AG04449 (cell line): ENCODE measurements around the gene KLHDC9.
"Not testable (repeated sequence)": the region's sequence is repeated elsewhere in the genome, so short reads cannot be mapped to it uniquely, and the experiment has no call there.

Source experiments
- CTCF ChIA-PET: fragments of 350-600 bp; formaldehyde crosslinking; extraction: SDS; loops from one replicate; lab custom pipeline; 2021; ENCODE audit warnings: antibody characterized with exemption; lab: Yijun Ruan, JAX
- POLR2A ChIA-PET: fragments of 400-600, 350-600 bp; formaldehyde crosslinking; extraction: SDS; loops from one replicate; lab custom pipeline; 2020; ENCODE audit warnings: antibody characterized with exemption, inconsistent platforms; lab: Yijun Ruan, JAX
- DNase-seq: peaks from one replicate; pipeline ENCODE4 v3.0.0-alpha.2; 2010; ENCODE audit warnings: low read depth, low spot score
- H3K4me3 ChIP-seq: 2 replicates; pipeline ENCODE4 v1.5.1; 2011; ENCODE audit warnings: low read depth, mild to moderate bottlenecking, control low read depth, low read length
- TF ChIP-seq, protein P1 (sequence below): IDR thresholded peaks from one replicate; pipeline ENCODE4 v1.5.1; 2011; ENCODE audit warnings: mild to moderate bottlenecking, moderate library complexity, low read length, control low read depth, inconsistent platforms; ENCODE audit not compliant: insufficient read depth; ENCODE audit errors: missing control alignments

KLHDC9 gene

DNA sequence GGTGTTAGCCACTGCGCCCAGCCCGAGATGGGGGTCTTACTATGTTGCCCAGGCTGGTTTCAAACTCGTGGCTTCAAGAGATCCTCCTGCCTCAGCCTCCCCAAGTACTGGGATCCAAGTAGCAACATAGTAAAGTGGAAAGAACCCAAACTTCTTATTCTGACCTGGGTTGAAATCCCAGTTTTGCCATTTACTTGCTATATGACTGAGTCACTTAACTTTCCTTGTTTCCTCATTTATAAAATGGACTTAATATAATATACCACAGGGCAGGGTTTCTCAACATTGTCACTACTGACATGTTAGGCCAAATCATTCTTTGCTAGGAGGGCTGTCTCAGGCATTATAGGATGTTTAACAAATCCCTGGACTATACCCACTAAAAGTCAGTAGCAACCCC is 13.0 kb downstream of the KLHDC9 start:
- TF ChIP-seq, protein P1, sequence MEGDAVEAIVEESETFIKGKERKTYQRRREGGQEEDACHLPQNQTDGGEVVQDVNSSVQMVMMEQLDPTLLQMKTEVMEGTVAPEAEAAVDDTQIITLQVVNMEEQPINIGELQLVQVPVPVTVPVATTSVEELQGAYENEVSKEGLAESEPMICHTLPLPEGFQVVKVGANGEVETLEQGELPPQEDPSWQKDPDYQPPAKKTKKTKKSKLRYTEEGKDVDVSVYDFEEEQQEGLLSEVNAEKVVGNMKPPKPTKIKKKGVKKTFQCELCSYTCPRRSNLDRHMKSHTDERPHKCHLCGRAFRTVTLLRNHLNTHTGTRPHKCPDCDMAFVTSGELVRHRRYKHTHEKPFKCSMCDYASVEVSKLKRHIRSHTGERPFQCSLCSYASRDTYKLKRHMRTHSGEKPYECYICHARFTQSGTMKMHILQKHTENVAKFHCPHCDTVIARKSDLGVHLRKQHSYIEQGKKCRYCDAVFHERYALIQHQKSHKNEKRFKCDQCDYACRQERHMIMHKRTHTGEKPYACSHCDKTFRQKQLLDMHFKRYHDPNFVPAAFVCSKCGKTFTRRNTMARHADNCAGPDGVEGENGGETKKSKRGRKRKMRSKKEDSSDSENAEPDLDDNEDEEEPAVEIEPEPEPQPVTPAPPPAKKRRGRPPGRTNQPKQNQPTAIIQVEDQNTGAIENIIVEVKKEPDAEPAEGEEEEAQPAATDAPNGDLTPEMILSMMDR, result no peak
- DNase-seq, result no peak
- H3K4me3 ChIP-seq, result no peak overlapping the region
- ChIA-PET CTCF (interaction anchor here (1.0 kb wide), 1 partner anchor 69 kb away, joined by 3 read pairs; no protein-coding TSS in a partner anchor), POLR2A (interaction anchor here (0.6 kb wide), 1 partner anchor 207 kb away, joined by 7 read pairs; no protein-coding TSS in a partner anchor)

DNA sequence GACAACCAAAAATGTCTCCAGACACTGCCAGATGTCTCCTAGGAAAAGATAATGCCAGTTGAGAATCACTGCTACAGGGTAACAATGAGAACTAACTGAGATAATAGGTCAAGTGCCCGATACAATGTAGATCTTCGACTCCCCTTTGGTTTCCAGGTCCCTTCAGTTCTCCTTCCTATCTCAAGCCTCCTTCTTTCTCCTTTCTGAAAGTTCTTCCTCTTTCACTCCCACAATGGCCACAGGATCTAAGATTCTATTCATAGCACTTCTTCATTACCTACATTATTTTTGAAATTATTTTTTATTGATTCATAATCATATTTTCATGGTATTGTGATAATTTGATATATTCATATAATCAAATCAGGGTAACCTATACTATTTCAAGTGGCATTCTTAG is 13.4 kb downstream of the KLHDC9 start:
- CTCF ChIA-PET, result interaction anchor here (0.7 to 6.8 kb wide), 5 partner anchors 10 to 80 kb away, joined by 3 to 57 read pairs (median 4); partner anchors contain the start of gene KLHDC9
- no peak for DNase-seq
- POLR2A ChIA-PET, result interaction anchor here (0.6 kb wide), 1 partner anchor 207 kb away, joined by 7 read pairs; no protein-coding TSS in a partner anchor
- H3K4me3 ChIP-seq, result no peak overlapping the region
- TF ChIP-seq, protein P1, result no peak

DNA sequence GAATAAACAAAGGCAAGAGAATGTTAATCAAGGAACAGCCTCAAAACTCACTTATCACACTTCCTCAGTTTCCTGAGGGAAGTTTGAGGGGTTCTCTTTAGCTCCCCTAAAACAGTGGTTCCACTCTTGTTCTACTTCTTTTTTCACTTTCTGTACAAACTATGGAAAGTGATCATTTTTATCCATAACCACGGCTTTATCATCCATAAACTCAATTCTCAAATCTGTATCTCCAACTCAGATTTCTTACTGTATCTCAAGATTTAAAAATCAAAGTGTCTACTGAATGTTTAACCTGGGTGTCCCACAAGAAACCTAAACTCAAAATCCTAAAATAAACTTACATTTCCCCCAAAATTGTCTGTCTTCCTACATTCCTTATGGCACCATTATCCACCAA is 15.8 kb downstream of the KLHDC9 start:
- ChIA-PET CTCF (interaction anchor here (6.8 kb wide), 1 partner anchor 17 kb away, joined by 57 read pairs; the partner anchor contains the start of gene KLHDC9), POLR2A (no interaction called here)
- H3K4me3 ChIP-seq, result no peak overlapping the region
- TF ChIP-seq, protein P1, result no peak
- no peak for DNase-seq

DNA sequence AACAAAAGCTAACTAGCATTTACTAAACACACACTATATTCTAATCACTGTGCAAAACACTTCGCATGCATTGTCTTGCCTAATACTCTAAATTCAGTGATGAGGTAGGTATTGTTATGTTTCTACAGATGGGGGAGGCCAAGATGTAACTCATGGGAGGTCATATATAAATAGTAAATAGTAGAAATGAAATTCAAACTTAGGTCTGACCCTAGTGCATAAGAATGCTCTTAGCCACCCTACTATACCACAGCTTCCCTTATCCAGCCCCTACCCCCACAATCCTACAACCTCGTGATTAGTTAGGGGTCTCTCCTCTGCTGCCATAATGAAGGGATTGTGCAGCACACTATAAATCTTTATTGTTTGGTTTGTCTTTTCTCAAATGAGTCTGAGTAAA is 16.4 kb downstream of the KLHDC9 start:
- ChIA-PET CTCF (interaction anchor here (2.2 to 6.8 kb wide), 2 partner anchors 14 to 18 kb away, joined by 6 to 57 read pairs; partner anchors contain the start of gene KLHDC9), POLR2A (interaction anchor here (0.6 kb wide), 1 partner anchor 18 kb away, joined by 3 read pairs; the partner anchor contains the start of gene DEDD)
- no peak for DNase-seq

DNA sequence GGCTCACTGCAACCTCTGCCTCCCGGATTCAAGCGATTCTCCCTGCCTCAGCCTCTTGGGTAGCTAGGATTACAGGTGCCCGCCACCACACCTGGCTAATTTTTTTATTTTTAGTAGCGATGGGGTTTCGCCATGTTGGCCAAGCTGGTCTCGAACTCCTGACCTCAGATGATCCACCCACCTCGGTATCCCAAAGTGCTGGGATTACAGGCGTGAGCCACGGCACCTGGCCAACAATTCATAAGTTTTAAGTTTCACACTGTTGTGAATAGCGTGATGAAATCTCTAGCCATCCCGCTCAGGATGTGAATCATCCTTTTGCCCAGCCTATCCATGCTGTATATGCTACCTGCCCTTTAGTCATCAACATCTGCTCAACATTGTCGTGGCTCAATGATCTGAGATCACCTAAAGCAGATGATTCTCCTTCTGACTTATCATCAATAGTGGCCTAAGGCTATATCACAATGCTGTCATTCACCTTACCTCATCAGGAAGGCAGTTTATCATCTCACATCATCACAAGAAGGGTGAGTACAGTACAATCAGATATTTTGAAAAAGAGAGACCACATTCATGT is 17.1 kb downstream of the KLHDC9 start:
- no peak for DNase-seq
- POLR2A ChIA-PET, result interaction anchor here (0.6 kb wide), 1 partner anchor 17 kb away, joined by 3 read pairs; the partner anchor contains the start of gene DEDD
- TF ChIP-seq, protein P1, result no peak
- CTCF ChIA-PET, result interaction anchor here (2.2 to 6.8 kb wide), 2 partner anchors 14 to 18 kb away, joined by 6 to 57 read pairs; partner anchors contain the start of gene KLHDC9
- no peak overlapping the region for H3K4me3 ChIP-seq

More for the DNA sequence above, 16.4 kb downstream of the KLHDC9 start:
- TF ChIP-seq, protein P1, result no peak
- H3K4me3 ChIP-seq, result no peak overlapping the region

DNA sequence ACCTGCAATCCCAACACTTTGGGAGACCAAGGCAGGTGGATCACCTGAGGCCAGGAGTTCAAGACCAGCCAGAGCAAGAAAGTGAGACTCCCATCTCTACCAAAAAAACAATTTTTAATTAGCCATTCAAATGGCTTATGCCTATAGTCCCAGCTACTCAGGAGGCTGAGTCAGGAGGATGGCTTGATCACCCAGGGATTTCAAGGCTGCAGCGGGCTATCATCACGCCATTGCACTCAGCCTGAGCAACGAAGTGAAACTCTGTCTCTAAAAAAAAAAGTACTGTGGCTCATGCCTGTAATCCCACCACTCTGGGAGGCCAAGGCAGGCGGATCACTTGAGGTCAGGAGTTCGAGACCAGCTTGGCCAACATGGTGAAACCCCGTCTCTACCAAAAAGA is 17.8 kb downstream of the KLHDC9 start:
- CTCF ChIA-PET, result interaction anchor here (1.1 to 6.8 kb wide), 5 partner anchors 10 to 44 kb away, joined by 3 to 57 read pairs (median 6); partner anchors contain the start of gene KLHDC9
- POLR2A ChIA-PET, DNase-seq, H3K4me3 ChIP-seq: not testable (repeated sequence)
